ENCODE data around the gene INSM1.

DNA sequence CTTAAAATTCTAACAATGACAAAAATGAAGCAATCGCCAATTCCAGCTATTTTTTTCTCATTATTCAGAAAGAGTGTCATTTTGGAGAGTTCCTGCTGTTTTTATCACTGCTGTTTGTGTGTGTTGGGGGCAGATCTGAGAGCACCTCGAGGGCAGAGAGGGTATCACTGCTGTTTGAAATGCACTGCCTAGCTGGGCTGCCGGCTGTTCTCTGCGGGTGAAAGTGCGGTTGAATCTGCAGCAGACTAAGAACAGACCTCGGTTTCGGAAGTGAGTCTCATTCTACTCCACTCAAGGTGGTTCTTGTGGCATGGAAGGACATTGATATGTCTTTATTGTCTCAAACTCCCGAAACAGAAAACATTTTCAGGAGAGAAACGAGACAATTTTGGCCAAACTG lies 18.3 kb downstream of the INSM1 start:
- TF ChIP-seq, protein P1, sequence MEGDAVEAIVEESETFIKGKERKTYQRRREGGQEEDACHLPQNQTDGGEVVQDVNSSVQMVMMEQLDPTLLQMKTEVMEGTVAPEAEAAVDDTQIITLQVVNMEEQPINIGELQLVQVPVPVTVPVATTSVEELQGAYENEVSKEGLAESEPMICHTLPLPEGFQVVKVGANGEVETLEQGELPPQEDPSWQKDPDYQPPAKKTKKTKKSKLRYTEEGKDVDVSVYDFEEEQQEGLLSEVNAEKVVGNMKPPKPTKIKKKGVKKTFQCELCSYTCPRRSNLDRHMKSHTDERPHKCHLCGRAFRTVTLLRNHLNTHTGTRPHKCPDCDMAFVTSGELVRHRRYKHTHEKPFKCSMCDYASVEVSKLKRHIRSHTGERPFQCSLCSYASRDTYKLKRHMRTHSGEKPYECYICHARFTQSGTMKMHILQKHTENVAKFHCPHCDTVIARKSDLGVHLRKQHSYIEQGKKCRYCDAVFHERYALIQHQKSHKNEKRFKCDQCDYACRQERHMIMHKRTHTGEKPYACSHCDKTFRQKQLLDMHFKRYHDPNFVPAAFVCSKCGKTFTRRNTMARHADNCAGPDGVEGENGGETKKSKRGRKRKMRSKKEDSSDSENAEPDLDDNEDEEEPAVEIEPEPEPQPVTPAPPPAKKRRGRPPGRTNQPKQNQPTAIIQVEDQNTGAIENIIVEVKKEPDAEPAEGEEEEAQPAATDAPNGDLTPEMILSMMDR (IDR thresholded peaks at IDR 0.05; ENCODE audit: low read length), result no peak
- no peak for TF ChIP-seq EZH2 (optimal IDR thresholded peaks at IDR 0.05; ENCODE audit: low read depth, low read length)

All from MM.1S (cell line).